Measurements from ENCODE around the gene CHST2.

CHST2 gene

GRCh38 chr3:143099690-143100089 lies 19.9 kb upstream of the CHST2 start:
- no peak for DNase-seq

GRCh38 chr3:143100451-143100850 lies 19.1 kb upstream of the CHST2 start:
- no peak for DNase-seq

- DNase-seq, result no peak
Observed at GRCh38 chr3:143101792-143102381, 17.7 kb upstream of the CHST2 start.

GRCh38 chr3:143103652-143104051 lies 15.9 kb upstream of the CHST2 start:
- no peak for DNase-seq

- DNase-seq, result no peak
Observed at GRCh38 chr3:143105170-143105569, 14.4 kb upstream of the CHST2 start.

- no peak for DNase-seq
Observed at GRCh38 chr3:143109861-143110260, 9.7 kb upstream of the CHST2 start.

- no peak for DNase-seq
Observed at GRCh38 chr3:143110371-143110770, 9.2 kb upstream of the CHST2 start.

- no peak for DNase-seq
Observed at GRCh38 chr3:143118630-143119008, 952 bp upstream of the CHST2 start.

- no peak for DNase-seq
Observed at GRCh38 chr3:143119974-143120715, 574 bp downstream of the CHST2 start.

GRCh38 chr3:143120716-143121240 lies 1.2 kb downstream of the CHST2 start:
- DNase-seq, result no peak

- DNase-seq, result no peak
Observed at GRCh38 chr3:143121241-143122088, 1.9 kb downstream of the CHST2 start.

GRCh38 chr3:143122089-143122430 lies 2.5 kb downstream of the CHST2 start:
- DNase-seq, result no peak

- no peak for DNase-seq
Observed at GRCh38 chr3:143122608-143123352, 3.2 kb downstream of the CHST2 start.

GRCh38 chr3:143123353-143123984 lies 3.9 kb downstream of the CHST2 start:
- no peak for DNase-seq

GRCh38 chr3:143124601-143125520 lies 5.3 kb downstream of the CHST2 start:
- DNase-seq, result no peak

GRCh38 chr3:143127801-143128200 lies 8.2 kb downstream of the CHST2 start:
- DNase-seq, result no peak

- DNase-seq, result no peak
Observed at GRCh38 chr3:143128227-143128955, 8.8 kb downstream of the CHST2 start.

GRCh38 chr3:143132246-143132980 lies 12.8 kb downstream of the CHST2 start:
- no peak for DNase-seq

GRCh38 chr3:143134471-143134870 lies 14.9 kb downstream of the CHST2 start:
- no peak for DNase-seq

- DNase-seq, result no peak
Observed at GRCh38 chr3:143135150-143135549, 15.6 kb downstream of the CHST2 start.

Data from NCI-H187 treated with DMSO at 0.1 percent for 48 hours (cell line).